DMS79 treated with DMSO at 0.1 percent for 48 hours (cell line): ENCODE measurements around the gene BMP7.
"Not testable (repeated sequence)": the region's sequence is repeated elsewhere in the genome, so short reads cannot be mapped to it uniquely, and the experiment has no call there.

Experiments used
- DNase-seq: peaks from one replicate; lab custom pipeline; 2025; lab: John Stamatoyannopoulos, UW

Gene BMP7

DNA sequence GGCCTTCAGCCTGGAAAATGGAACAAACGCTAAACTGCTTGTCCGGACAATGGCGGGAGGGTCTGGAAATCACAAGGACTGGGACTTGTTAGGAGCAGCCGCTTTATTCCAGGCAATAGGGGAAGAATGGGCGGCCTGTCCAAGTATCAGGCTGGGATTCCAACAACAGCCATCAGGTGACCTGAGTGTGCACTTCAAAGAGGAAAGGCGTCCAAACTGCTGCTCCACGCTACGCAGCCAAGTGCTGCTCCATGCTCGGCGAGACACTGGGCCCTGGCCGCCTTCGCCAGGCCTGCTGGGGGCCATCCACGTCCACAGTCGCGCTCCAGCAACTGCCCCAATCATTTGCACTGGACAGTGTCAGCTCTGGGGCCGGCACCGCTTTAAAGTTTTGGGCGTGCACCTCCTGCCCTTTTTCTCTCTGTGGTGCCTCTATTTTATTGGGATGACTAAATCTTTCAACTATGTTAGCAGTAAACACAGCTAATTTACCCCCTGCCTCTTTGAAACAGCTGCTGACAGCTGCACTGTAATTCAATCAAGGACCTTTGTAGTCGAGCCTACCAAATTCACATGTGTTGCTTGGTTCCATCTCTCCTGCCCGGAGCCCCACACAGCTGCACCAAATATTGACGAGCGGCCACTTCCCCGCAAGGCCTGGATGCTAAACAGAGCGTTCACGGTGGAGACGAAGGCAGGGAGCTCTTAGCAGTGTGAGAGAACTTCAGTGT, 98.3 kb downstream of the BMP7 start:
- peak; percentile 76 for DNase-seq

DNA sequence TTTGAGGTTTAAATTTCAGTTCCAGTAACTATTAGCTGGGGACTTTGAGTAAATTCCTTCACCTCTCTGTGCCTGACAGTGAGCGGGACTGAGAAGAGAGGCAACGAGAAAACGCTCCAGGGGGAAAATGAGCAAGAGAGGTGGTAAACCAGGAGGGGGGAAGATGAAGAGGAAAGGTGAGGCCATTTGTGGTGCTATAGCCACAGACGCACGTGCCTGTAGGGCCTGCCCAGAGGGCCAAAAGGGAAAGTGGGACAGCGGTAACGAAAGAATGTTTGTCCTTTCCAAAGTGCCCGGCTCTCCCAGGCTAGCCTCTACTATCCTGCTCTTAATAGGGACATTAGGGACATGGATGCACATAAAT, 99.2 kb downstream of the BMP7 start:
- no peak for DNase-seq

DNA sequence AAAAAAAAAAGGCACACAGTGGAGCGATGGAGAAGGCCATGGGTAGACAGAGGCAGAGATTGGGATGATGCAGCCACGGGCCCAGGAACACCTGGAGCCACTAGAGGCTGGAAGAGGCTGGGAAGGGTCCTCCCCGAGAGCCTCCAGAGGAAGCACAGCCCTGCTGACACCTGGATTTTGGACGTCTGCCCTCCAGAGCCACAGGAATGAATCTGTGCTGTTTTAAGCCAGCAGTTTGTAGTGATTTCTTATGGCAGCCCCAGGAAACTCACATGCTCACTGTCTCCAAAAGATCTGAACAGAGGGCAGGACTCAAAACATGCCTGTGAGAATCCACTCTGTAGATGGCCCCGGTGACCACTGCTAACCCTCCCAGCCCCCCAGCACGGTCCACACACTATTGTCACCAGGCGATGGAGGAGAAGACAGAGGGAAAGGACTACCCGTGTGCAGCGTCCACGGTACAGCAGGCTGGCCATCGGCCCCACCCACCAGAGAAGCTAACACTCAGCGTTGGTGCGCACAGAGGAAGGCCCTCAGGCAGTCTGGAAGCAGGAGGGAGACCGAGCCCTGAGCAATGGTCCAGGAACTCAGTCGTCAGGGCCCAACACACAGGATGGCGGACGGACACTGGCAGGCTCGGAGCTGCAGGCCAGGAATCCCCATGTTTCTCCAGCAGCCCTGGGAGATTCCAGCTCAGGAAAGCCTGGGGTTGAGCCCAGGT, 99.7 kb downstream of the BMP7 start:
- DNase-seq, result no peak

DNA sequence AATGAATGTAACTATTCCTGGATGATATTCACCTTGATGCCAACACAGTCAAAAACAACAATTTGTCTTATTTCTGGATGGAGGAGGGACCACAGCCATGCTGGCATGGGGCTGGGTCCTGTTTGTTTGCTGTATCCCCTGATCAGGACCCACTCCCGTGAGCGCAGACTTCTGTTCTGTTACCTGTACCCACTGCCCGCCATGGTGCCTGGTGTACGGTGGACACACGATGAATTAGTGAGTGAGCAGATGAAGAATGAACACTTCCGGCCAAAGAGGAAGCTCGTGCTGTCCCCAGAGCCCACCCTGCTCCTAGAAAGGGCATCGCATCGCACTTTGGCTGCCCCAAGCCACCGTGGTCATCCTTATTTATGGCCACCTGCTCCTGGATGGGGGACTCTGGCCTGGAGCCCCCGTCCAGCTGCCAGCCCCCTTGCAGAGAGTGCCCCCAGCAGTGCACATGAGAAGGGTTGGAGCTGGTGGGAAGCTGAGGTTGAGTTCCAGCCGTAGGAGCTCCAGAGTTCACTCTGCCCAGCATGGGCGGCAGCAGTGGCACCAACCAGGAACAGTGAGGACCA, 100.9 kb downstream of the BMP7 start:
- no peak for DNase-seq

DNA sequence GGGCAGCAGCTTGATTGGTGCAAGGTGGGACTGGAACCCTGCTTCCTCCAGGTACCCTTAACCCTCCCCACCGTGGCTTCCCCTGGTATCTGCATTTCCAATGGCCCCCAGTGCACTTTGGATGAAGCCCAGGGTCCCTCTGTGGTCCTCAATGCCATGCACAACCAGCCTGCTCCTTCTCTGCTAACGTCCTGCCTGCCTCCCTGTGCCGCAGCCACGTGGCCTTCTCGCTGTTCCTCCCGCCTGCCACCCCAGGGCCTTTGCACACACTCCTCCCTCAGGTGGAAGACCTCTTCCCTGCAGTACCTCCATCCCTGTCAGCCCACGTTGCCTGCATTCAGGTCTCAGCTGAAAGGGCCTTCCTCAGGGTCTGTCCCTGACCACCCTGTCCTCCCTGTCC, 101.6 kb downstream of the BMP7 start:
- no peak for DNase-seq

DNA sequence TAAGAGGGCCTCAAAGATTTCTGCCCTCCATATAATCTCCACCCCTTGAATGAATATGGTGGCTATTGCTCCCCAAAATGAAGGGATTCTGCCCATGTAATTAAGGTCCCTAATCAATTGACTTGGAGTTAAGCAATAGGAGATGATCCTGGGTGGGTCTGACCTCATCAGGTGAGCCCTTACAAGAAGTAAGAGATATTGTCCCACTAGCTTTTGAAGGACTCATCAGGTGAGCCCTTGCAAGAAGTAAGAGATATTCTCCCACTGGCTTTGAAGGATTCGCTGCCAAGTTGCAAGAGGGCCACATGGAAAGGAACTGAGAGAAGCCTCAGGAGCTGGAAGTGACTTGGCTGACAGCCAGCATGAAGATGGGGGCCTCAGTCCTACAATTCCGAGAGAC, 103.4 kb downstream of the BMP7 start:
- no peak for DNase-seq

DNA sequence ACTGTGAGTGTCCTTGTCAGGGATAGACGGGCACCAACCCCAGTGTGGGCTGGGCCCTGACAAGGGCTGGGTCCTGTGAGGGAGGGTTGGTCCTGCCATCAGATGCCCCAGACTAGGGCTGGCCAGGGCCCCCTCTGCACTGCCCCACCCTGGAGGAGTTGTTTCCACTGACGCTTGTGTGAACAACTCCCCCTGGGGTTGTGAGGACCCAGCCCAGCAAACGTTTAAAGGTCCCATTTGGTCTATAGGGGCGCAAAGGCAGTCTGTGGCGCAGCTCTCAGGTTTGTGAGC, 104.1 kb downstream of the BMP7 start:
- DNase-seq, result no peak

DNA sequence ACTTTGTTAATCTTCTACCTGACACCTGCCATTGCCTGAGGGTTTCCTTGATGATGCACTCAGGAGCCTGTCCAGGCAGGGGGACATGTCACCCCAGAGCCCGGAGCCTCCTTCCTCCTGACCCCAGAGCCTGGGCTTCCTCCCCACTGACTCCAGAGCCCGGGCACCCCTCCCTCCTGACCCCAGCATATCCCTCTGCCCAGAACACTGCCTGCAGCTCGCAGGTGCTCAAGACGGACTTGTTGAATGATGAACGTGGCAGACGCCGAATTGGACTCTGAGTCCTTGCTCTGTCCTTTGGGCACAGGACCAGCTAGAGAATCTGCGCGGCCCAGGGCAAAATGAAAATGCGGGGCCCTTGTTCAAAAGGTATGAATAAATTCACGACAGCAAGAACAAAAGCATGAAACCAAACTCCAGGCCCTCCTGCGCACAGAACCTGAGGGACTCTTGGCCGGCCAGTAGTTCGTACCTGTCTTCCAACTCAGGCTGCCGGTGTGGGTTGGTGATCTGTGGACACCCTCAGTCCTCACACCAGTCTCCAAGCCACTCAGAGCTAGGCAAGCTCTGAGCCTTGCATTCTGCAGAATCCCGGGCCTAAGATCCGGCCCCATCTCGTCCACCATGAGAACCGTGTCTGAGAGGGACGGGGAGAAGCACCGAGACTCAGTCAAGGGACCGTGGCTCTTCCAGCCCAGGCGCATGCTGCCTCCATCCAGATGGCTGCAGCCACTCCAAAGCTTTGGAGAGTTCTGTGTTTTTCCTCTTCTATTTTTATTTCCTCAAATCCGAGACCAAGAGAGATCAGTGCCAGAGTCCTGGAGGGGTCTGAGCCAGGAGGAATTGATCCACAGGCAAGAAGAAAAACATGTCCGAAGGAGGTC, 104.7 kb downstream of the BMP7 start:
- peak; percentile 42 for DNase-seq

DNA sequence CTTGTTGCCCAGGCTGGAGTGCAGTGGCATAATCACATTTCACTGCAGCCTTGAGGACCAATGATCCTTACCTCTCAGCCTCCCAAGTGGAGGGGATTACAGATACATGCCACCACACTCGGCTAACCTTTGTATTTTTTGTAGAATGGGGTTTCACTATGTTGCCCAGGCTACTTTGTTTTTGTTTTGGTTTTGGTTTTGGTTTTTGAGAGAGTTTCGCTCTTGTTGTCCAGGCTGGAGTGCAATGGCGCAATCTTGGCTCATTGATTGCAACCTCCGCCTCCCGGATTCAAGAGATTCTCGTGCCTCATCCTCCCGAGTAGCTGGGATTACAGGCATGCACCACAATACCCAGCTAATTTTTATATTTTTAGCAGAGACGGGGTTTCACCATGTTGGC, 105.5 kb downstream of the BMP7 start:
- peak; percentile 10 for DNase-seq

DNA sequence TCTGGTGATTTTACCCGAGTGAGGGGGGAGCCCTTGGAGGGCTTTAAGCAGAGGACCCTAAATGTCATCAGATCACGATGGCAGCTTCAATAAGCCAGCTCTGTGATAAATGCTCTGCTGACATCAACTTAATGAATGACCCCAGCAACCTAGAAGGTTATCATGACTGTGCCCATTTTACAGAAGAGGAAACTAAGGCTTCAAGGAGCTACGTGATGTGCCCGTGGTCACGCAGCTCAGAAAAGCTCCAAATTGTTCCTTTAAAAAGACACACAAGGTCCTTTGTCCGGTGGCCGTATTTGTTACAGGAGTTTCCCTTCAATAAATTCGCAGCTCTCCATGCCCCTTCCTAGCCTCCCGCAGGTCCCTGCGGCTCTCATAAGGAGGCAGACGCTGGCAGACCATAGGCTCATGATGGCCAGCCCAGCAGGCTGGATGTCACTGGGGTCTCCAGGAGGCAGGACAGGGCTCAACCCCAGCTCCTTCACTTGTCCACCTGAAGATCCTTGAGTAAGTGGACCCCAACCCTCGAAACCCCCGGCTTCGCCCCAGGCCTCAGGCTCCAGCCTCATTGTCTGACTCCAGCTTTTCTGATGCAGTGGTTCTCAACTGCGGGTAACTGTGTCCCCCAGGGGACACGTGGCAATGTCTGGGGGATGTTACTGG, 106.4 kb downstream of the BMP7 start:
- DNase-seq, result no peak

DNA sequence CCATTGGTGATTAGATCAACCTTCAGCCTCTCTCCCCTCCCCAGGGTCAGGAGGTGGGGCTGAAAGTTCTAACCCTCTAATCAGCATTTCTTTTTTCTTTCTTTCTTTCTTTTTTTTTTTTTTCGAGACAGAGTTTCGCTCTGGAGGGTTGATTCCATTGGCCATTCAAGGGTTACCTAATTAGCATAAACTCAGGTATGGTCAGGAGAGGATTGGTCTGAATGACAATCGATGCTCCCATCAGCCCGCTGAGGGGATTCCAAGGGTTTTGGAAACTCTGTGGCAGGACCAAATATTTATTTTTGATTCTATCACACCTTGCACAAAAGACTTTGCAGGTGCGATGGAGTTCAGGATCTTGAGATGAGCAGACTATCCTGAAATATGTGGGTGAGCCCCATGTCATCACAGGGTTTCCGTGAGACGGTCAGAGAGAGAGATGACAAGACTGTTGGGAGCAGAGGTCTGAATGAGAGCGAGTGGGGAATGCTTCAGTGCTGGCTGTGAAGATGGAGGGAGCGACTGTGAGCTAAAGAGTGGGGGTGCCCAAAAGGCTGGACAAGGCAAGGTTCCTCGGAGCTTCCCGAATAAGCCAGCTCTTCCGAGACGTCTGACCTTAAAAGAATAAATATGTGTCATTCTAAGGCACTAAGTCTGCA, 107.1 kb downstream of the BMP7 start:
- DNase-seq, result no peak

DNA sequence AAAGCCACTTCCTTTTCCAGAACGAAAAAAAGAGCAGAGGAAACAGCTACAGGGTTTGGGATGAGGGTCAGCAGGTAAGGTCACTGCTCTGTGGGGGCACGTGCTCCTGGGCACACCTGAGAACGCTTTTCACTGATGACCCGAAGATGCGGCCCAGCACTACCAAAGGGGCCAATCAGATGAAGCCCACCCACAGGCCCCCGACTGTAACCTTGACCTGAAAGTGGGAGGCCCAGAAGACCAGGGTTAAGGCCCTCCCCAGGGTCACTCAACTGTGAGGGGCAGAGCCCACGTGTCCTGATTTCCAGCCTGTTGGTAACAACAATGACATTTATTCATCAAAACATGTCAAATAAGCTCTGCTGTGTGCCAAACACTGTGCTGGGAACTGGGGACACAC, 108.0 kb downstream of the BMP7 start:
- DNase-seq, result no peak

DNA sequence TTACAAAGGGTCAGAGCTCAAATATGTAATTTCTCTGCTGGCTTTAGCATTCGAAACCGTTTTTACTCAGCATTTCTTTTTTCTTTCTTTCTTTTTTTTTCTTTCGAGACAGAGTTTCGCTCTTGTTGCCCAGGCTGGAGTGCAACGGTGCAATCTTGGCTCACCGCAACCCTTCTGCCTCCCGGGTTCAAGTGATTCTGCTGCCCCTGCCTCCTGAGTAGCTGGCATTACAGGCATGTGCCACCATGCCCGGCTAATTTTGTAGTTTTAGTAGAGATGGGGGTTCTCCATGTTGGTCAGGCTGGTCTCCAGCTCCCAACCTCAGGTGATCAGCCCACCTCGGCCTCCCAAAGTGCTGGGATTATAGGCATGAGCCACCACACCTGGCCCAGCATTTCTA, 108.7 kb downstream of the BMP7 start:
- not testable (repeated sequence) for DNase-seq

DNA sequence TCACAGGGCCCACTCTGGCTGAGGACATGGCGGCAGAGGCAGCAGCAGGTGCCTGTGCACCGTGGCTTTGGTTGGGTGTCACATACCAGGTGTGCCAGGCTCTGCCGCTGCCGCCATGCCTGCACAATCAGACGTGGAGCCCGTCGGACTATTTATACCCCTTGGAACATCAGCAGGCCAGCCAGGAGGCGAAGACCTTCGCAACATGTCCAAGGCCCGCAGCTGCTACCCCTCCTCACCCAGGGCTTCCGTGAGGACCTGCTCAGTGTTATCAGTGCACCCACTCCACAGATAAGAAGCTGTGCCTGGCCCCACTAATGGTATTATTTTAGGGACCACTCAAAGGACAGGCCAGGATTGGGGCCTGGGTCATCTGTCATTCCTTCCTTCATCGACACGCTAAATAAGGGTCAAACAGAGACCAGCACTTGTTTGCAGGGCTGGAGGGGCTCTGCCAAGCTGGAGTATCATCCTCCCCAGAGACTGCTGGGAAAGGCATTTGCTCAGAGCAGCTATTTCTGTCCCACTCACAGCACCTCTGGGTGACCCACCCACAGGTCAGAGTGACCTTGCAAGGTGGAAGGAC, 109.2 kb downstream of the BMP7 start:
- DNase-seq, result no peak

DNA sequence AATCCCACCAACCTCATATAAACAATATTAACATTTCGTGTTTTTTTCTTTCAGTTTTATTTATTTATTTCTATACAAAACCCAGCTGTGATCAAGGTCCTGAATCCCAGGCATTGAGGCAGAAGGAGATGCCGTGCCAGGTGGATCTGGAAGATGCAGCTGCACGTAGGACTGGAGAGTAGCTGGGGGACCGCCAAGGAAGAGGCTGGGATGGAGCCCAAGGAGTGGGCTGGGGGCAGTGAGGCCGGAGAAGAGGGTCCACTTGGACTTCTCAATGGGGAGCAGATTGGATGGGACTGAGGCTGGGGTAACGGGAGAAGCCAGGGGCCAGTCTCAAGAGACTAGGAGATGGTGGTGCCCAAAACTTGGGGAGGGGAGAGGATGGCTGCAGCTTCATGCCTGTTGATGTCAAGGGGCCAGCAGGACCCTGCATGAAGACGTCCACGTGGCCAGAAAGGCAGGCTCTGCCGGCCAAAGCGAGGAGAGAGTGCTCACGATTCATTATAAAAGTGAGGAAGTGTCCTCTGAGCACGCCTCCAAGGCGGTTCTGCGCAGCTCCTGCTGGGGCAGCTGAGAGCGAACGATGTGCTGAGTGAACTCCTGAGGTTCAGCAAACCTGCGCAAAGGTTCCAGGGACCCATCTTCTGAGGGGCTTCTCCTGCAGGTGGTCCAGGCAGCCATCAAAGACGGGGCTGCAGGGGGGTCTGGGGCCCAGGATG, 110.3 kb downstream of the BMP7 start:
- DNase-seq, result no peak

DNA sequence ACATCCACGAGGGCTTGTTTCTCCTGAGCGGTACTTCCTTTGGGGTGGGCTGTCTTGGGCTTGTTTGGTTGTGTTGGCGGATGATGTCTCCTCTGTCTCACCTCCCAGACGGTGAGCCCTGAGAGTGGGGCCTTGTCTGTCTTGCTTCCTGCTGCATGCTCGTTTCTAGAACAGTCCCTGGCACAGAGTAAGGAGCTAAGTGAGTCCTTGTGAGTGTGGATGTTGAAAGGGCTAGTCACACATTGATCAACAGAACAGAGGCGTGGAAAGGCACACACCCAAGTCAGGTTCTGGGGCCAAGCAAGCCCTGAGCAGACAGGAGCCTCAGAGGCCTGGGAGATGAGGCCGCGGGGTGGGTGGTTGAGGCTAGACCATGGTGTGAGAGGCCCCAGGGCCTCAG, 111.0 kb downstream of the BMP7 start:
- no peak for DNase-seq

DNA sequence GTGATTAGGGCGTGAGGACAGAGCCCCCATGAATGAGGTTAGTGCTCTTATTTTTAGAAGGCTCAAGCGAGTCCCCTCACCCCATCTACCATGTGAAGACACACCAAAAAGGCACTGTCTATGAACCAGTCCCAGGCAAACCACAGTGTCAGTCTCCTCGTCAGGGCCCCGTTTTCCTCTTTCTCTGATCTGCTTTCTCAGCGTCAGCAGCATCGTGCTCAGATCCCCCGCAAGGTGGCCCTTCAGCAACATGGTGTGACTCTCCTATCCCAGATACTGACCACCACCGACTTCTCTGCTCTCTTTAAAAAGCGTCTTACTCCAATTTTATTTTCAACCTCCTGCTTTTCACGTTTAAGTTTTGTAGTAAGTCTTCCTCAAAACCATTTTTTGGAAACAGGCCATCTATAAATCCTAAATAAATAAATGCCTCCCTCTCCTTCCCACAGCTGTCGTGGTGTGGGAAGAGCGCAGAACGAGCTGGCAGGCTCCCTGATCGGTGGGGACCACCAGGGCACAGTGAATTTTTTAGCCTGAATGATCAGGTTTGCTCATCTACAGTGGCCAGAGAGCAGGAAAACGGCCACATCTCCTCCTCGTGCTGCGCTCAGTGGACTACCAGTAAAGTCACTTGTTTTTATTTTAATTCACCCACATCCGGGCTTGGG, 113.1 kb downstream of the BMP7 start:
- DNase-seq, result no peak

DNA sequence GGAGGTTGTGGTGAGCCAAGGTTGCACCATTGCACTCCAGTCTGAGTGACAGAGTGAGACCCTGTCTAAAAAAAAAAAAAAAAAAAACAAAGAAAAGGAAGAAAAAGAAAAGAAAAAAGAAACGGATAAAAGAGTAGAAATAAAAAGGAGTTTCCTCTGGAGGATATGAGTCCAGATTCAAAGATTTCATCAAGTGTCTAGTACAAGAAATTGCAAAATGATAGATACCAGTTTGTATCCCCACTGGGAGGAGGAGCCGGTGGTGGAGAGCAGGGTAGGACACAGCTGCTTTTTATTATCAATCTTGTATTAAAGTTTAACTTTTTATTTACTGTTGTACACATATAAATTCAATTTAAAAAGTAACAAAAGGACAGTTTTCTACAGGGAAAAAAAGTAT, 113.9 kb downstream of the BMP7 start:
- DNase-seq, result no peak

DNA sequence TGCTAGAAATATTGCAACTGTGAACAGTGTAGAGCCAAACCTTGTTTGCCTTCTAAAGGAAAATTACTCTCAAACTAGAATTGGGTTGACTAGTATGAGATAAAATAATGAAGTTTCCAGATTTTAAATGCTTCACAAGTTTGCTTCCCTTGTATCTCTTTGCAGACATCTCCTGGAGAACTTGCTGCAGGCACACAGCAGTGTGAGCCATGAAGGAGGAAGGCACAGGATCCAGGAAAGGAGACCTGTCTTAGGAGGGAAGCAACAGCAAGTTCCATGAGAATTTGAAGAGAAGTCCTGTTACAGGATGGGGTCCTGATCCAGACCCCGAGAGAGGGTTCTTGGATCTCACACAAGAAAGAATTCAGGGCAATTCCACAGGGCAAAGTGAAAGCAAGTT, 115.9 kb downstream of the BMP7 start:
- no peak for DNase-seq

DNA sequence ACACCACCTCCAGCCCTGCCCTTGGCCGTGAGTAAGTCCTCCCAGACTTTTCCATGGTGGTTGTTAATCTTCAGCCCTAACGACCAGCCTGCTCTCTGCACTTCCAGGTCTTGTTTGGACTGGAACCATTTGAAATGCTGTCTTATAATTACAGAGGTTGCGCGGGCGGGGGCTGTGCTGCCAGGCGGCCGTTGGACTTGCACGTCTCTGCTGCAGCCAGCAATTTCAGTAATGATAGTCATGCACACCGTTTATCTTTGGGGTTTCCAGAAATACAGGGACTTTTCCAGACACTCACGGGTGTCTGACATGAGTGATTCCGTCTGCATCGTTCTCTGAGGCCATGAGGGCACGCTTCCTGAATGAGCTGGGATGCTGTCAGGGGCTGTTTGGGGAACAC, 118.2 kb downstream of the BMP7 start:
- no peak for DNase-seq
